ENCODE measurements around the gene TAB3.
"Not testable (repeated sequence)": the region's sequence is repeated elsewhere in the genome, so short reads cannot be mapped to it uniquely, and the experiment has no call there.

The TAB3 gene

DNA sequence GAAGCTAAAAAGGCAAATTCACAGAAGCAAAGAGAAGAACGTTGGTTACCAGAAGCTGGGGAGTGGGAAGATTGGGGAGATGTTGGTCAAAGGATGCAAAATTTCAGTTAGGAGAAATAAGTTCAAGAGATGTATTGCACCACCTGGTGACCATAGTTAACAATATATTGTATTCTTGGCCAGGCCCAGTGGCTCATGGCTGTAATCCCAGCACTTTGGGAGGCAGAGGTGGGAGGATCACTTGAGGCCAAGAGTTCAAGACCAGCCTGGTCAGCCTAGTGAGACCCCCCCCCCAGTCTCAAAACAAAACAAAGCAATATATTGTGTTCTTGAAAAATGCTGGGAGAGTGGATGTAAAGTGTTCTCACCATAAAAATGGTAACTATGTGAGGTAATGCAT, 67.9 kb downstream of the TAB3 start:
- no peaks in the 10 kb centered on the region for H3K9me3 Mint-ChIP-seq
- peaks cover 7% of the 10 kb centered on the region for H3K4me1 Mint-ChIP-seq (ENCODE audit: low read depth)
- H3K4me3 Mint-ChIP-seq, result no peak overlapping the region
- H3K36me3 Mint-ChIP-seq (ENCODE audit: low read depth), result no peaks in the 10 kb centered on the region
- H3K27ac Mint-ChIP-seq, result no peak overlapping the region
- no peaks in the 10 kb centered on the region for H3K27me3 Mint-ChIP-seq (ENCODE audit: low read depth)
- DNase-seq (ENCODE audit: low spot score), result no peak

- H3K27ac Mint-ChIP-seq, result no peak overlapping the region
- no peaks in the 10 kb centered on the region for H3K36me3 Mint-ChIP-seq (ENCODE audit: low read depth)
- H3K27me3 Mint-ChIP-seq (ENCODE audit: low read depth), result no peaks in the 10 kb centered on the region
- DNase-seq (ENCODE audit: low spot score), result no peak
- H3K9me3 Mint-ChIP-seq, result no peaks in the 10 kb centered on the region
- peaks cover 7% of the 10 kb centered on the region for H3K4me1 Mint-ChIP-seq (ENCODE audit: low read depth)
- no peak overlapping the region for H3K4me3 Mint-ChIP-seq
Measured at GRCh38 chrX:30819080-30819479, 70.0 kb downstream of the TAB3 start.

DNA sequence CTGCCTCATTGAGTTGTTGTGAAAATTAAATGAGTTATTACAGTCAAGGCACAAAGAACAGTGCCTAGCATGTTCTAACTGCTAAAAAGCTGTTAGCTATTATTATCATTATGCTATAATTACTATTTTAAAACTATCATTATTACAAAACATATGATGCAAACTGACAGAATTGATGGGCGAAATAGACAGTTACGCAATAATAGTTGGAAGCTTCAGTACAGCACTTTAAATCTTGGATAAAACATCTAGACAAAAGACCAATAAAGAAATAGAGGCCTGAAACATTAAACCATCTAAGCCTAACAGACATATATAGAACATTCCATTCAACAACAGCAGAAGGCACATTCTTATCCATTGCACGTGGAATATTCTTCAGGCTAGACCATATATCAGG, 73.0 kb downstream of the TAB3 start:
- Mint-ChIP-seq H3K27ac (no peak overlapping the region), H3K27me3 (ENCODE audit: low read depth) (no peaks in the 10 kb centered on the region), H3K9me3 (no peaks in the 10 kb centered on the region), H3K4me1 (ENCODE audit: low read depth) (peaks cover 2% of the 10 kb centered on the region), H3K36me3 (ENCODE audit: low read depth) (no peaks in the 10 kb centered on the region), H3K4me3 (no peak overlapping the region)
- no peak for DNase-seq (ENCODE audit: low spot score)

- Mint-ChIP-seq H3K27ac (no peak overlapping the region), H3K4me3 (no peak overlapping the region), H3K4me1 (ENCODE audit: low read depth) (no peaks in the 10 kb centered on the region), H3K27me3 (ENCODE audit: low read depth) (no peaks in the 10 kb centered on the region), H3K36me3 (ENCODE audit: low read depth) (no peaks in the 10 kb centered on the region), H3K9me3 (no peaks in the 10 kb centered on the region)
- DNase-seq (ENCODE audit: low spot score), result no peak
Measured at GRCh38 chrX:30814978-30815377, 74.1 kb downstream of the TAB3 start.

DNA sequence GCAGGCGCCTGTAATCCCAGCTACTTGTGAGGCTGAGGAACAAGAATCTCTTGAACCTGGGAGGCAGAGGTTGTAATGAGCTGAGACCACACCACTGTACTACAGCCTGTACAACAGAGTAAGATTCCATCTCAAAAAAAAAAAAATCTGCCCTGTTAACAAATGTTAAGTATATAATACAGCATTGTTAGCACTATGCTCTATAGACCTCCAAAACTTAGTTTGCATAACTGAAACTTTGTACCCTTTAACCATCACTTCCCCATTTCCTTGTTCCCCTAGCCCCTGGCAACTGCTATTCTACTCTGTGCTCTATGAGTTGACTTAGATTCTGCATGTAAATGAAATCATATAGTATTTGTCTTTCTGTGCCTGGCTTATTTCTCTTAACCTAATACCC, 76.7 kb downstream of the TAB3 start:
- Mint-ChIP-seq H3K9me3 (no peaks in the 10 kb centered on the region), H3K27ac (no peak overlapping the region), H3K36me3 (ENCODE audit: low read depth) (no peaks in the 10 kb centered on the region), H3K4me3 (no peak overlapping the region), H3K4me1 (ENCODE audit: low read depth) (no peaks in the 10 kb centered on the region), H3K27me3 (ENCODE audit: low read depth) (no peaks in the 10 kb centered on the region)
- DNase-seq (ENCODE audit: low spot score), result no peak

DNA sequence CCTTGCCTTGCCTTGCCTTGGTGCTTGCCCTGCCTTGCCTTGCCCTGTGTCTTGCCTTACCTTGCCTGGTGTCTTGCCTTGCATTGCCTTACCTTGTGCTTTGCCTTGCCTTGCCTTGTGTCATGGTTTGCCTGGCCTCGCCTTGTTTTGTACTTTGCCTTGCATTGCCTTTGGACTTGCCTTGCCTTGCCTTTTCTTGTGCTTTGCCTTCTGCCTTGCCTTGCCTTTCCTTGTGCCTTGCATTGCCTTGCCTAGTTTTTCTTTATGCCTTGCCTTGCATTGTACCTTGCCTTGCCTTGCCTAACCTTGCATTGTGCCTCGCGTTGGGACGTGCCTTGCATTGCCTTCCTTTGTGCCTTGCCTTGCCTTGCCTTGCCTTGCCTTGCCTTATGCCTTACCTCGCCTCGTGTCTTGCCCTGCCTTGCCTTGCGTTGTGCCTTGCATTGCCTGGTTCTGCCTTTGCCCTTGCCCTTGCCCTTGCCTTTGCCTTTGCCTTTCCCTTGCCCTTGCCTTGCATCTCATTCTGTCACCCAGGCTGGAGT, 82.8 kb downstream of the TAB3 start:
- H3K4me1 Mint-ChIP-seq (ENCODE audit: low read depth), result no peaks in the 10 kb centered on the region
- H3K36me3 Mint-ChIP-seq (ENCODE audit: low read depth), result no peaks in the 10 kb centered on the region
- no peaks in the 10 kb centered on the region for H3K9me3 Mint-ChIP-seq
- no peaks in the 10 kb centered on the region for H3K27me3 Mint-ChIP-seq (ENCODE audit: low read depth)
- no peak for DNase-seq (ENCODE audit: low spot score)
- H3K4me3 Mint-ChIP-seq, result no peak overlapping the region
- H3K27ac Mint-ChIP-seq, result no peak overlapping the region

- no peaks in the 10 kb centered on the region for H3K9me3 Mint-ChIP-seq
- H3K27me3 Mint-ChIP-seq (ENCODE audit: low read depth), result no peaks in the 10 kb centered on the region
- no peaks in the 10 kb centered on the region for H3K36me3 Mint-ChIP-seq (ENCODE audit: low read depth)
- DNase-seq (ENCODE audit: low spot score), result no peak
- no peaks in the 10 kb centered on the region for H3K4me1 Mint-ChIP-seq (ENCODE audit: low read depth)
- H3K4me3 Mint-ChIP-seq, result no peak overlapping the region
- H3K27ac Mint-ChIP-seq, result no peak overlapping the region
Measured at GRCh38 chrX:30804462-30804861, 84.6 kb downstream of the TAB3 start.

GRCh38 chrX:30800901-30801300, 88.2 kb downstream of the TAB3 start:
- Mint-ChIP-seq H3K4me1 (ENCODE audit: low read depth) (no peaks in the 10 kb centered on the region), H3K27ac (no peak overlapping the region), H3K4me3 (no peak overlapping the region), H3K27me3 (ENCODE audit: low read depth) (no peaks in the 10 kb centered on the region), H3K36me3 (ENCODE audit: low read depth) (no peaks in the 10 kb centered on the region), H3K9me3 (no peaks in the 10 kb centered on the region)
- DNase-seq (ENCODE audit: low spot score), result no peak

- Mint-ChIP-seq H3K4me3 (no peak overlapping the region), H3K27me3 (ENCODE audit: low read depth) (no peaks in the 10 kb centered on the region), H3K27ac (no peak overlapping the region), H3K9me3 (peaks cover 6% of the 10 kb centered on the region), H3K4me1 (ENCODE audit: low read depth) (no peaks in the 10 kb centered on the region), H3K36me3 (ENCODE audit: low read depth) (no peaks in the 10 kb centered on the region)
- no peak for DNase-seq (ENCODE audit: low spot score)
Measured at GRCh38 chrX:30799327-30799726, 89.7 kb downstream of the TAB3 start.

GRCh38 chrX:30798810-30799209, 90.2 kb downstream of the TAB3 start:
- Mint-ChIP-seq H3K27ac (no peak overlapping the region), H3K9me3 (peaks cover 9% of the 10 kb centered on the region), H3K4me3 (no peak overlapping the region), H3K4me1 (ENCODE audit: low read depth) (no peaks in the 10 kb centered on the region), H3K27me3 (ENCODE audit: low read depth) (no peaks in the 10 kb centered on the region), H3K36me3 (ENCODE audit: low read depth) (no peaks in the 10 kb centered on the region)
- no peak for DNase-seq (ENCODE audit: low spot score)

DNA sequence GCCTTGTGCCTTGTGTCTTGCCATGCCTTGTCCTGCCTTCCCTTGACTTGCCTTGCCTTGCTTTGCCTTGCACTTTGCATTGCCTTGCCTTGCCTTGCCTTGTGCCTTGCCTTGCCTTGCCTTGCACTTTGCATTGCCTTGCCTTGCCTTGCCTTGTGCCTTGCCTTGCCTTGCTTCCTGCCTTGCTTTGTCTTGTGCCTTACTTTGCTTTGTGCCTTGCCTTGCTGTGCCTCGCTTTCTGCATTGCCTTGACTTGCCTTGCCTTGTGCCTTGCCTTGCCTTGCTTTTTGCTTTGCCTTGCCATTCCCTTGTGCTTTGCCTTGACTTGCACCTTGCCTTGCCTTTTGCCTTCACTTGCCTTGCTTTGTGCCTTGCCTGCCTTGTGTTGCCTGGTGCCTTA, 91.8 kb downstream of the TAB3 start:
- H3K27ac Mint-ChIP-seq; H3K4me3 Mint-ChIP-seq; H3K4me1 Mint-ChIP-seq (ENCODE audit: low read depth); DNase-seq (ENCODE audit: low spot score); H3K27me3 Mint-ChIP-seq (ENCODE audit: low read depth); H3K36me3 Mint-ChIP-seq (ENCODE audit: low read depth): not testable (repeated sequence)
- H3K9me3 Mint-ChIP-seq, result peaks cover 15% of the 10 kb centered on the region

GRCh38 chrX:30795981-30796958, 92.8 kb downstream of the TAB3 start:
- no peaks in the 10 kb centered on the region for H3K27me3 Mint-ChIP-seq (ENCODE audit: low read depth)
- H3K27ac Mint-ChIP-seq, result no peak overlapping the region
- no peaks in the 10 kb centered on the region for H3K36me3 Mint-ChIP-seq (ENCODE audit: low read depth)
- no peaks in the 10 kb centered on the region for H3K4me1 Mint-ChIP-seq (ENCODE audit: low read depth)
- H3K4me3 Mint-ChIP-seq, result no peak overlapping the region
- DNase-seq (ENCODE audit: low spot score), result no peak
- H3K9me3 Mint-ChIP-seq, result peaks cover 15% of the 10 kb centered on the region

GRCh38 chrX:30794497-30794896, 94.6 kb downstream of the TAB3 start:
- Mint-ChIP-seq H3K36me3 (ENCODE audit: low read depth) (no peaks in the 10 kb centered on the region), H3K4me3 (no peak overlapping the region), H3K9me3 (peaks cover 15% of the 10 kb centered on the region), H3K4me1 (ENCODE audit: low read depth) (no peaks in the 10 kb centered on the region), H3K27me3 (ENCODE audit: low read depth) (no peaks in the 10 kb centered on the region), H3K27ac (no peak overlapping the region)
- DNase-seq (ENCODE audit: low spot score), result no peak

- Mint-ChIP-seq H3K27me3 (ENCODE audit: low read depth) (no peaks in the 10 kb centered on the region), H3K36me3 (ENCODE audit: low read depth) (no peaks in the 10 kb centered on the region), H3K4me3 (no peak overlapping the region), H3K27ac (no peak overlapping the region), H3K4me1 (ENCODE audit: low read depth) (no peaks in the 10 kb centered on the region), H3K9me3 (peaks cover 15% of the 10 kb centered on the region)
- no peak for DNase-seq (ENCODE audit: low spot score)
Measured at GRCh38 chrX:30793767-30794103, 95.3 kb downstream of the TAB3 start.
